ENCODE data around the gene TCN1.
A peak's percentile ranks its signal among the peaks of the same experiment; 100 is the strongest.
"Not testable (repeated sequence)": the region's sequence is repeated elsewhere in the genome, so short reads cannot be mapped to it uniquely, and the experiment has no call there.

Gene TCN1

GRCh38 chr11:59829358-59829757 is 36.9 kb downstream of the TCN1 start:
- Histone ChIP-seq H4K20me1 (ENCODE audit: insufficient read depth, low read length) (no peaks in the 10 kb centered on the region), H3K27ac (ENCODE audit: low read length) (no peak overlapping the region), H3K9me3 (ENCODE audit: insufficient read depth, low read length) (no peaks in the 10 kb centered on the region), H3K79me2 (ENCODE audit: low read length) (no peaks in the 10 kb centered on the region), H3K36me3 (replicated peaks; ENCODE audit: low read depth, low read length) (no peaks in the 10 kb centered on the region), H2AFZ (ENCODE audit: low read depth, low read length) (peak overlapping the region; percentile 27; the same call in 1 of the 2 replicates), H3K27me3 (ENCODE audit: low read depth, low read length) (no peaks in the 10 kb centered on the region), H3K4me2 (ENCODE audit: low read length) (peak overlapping the region; percentile 23; the same call in 1 of the 2 replicates), H3K4me3 (ENCODE audit: low read length) (no peak overlapping the region), H3K4me1 (ENCODE audit: low read length) (no peaks in the 10 kb centered on the region), H3K9ac (ENCODE audit: low read length) (no peak overlapping the region)
- no peak for TF ChIP-seq EZH2phosphoT487 (IDR thresholded peaks at IDR 0.05; ENCODE audit: low read depth)

- no peaks in the 10 kb centered on the region for H3K27me3 ChIP-seq (ENCODE audit: low read depth, low read length)
- H2AFZ ChIP-seq (ENCODE audit: low read depth, low read length) = no peak overlapping the region
- TF ChIP-seq CTCF (IDR thresholded peaks at IDR 0.05; ENCODE audit: low read depth, low read length) (peak; percentile 74), EZH2phosphoT487 (IDR thresholded peaks at IDR 0.05; ENCODE audit: low read depth) (no peak)
- H3K9ac ChIP-seq (ENCODE audit: low read length) = no peak overlapping the region
- H3K4me2 ChIP-seq (ENCODE audit: low read length) = peak overlapping the region; percentile 12
- no peak overlapping the region for H3K27ac ChIP-seq (ENCODE audit: low read length)
- no peaks in the 10 kb centered on the region for H3K79me2 ChIP-seq (ENCODE audit: low read length)
- H3K9me3 ChIP-seq (ENCODE audit: insufficient read depth, low read length) = no peaks in the 10 kb centered on the region
- H3K36me3 ChIP-seq (replicated peaks; ENCODE audit: low read depth, low read length) = no peaks in the 10 kb centered on the region
- H3K4me1 ChIP-seq (ENCODE audit: low read length) = no peaks in the 10 kb centered on the region
- no peak overlapping the region for H3K4me3 ChIP-seq (ENCODE audit: low read length)
- no peaks in the 10 kb centered on the region for H4K20me1 ChIP-seq (ENCODE audit: insufficient read depth, low read length)
These were observed 43.2 kb downstream of the TCN1 start for GRCh38 chr11:59822989-59823566.

- no peak overlapping the region for H3K4me3 ChIP-seq (ENCODE audit: low read length)
- H3K9ac ChIP-seq (ENCODE audit: low read length) = no peak overlapping the region
- no peaks in the 10 kb centered on the region for H3K36me3 ChIP-seq (replicated peaks; ENCODE audit: low read depth, low read length)
- no peaks in the 10 kb centered on the region for H3K9me3 ChIP-seq (ENCODE audit: insufficient read depth, low read length)
- H3K27ac ChIP-seq (ENCODE audit: low read length) = no peak overlapping the region
- H4K20me1 ChIP-seq (ENCODE audit: insufficient read depth, low read length) = no peaks in the 10 kb centered on the region
- H3K4me2 ChIP-seq (ENCODE audit: low read length) = no peak overlapping the region
- no peak overlapping the region for H2AFZ ChIP-seq (ENCODE audit: low read depth, low read length)
- no peaks in the 10 kb centered on the region for H3K4me1 ChIP-seq (ENCODE audit: low read length)
- no peaks in the 10 kb centered on the region for H3K79me2 ChIP-seq (ENCODE audit: low read length)
- TF ChIP-seq CTCF (IDR thresholded peaks at IDR 0.05; ENCODE audit: low read depth, low read length) (no peak), EZH2phosphoT487 (IDR thresholded peaks at IDR 0.05; ENCODE audit: low read depth) (no peak)
- H3K27me3 ChIP-seq (ENCODE audit: low read depth, low read length) = no peaks in the 10 kb centered on the region
These were observed 47.7 kb downstream of the TCN1 start for GRCh38 chr11:59818572-59818971.

GRCh38 chr11:59816434-59816833 is 49.9 kb downstream of the TCN1 start:
- not testable (repeated sequence) for H3K4me1 ChIP-seq (ENCODE audit: low read length); H3K36me3 ChIP-seq (replicated peaks; ENCODE audit: low read depth, low read length); H2AFZ ChIP-seq (ENCODE audit: low read depth, low read length); H3K79me2 ChIP-seq (ENCODE audit: low read length); H3K27me3 ChIP-seq (ENCODE audit: low read depth, low read length); H4K20me1 ChIP-seq (ENCODE audit: insufficient read depth, low read length); H3K27ac ChIP-seq (ENCODE audit: low read length); H3K4me2 ChIP-seq (ENCODE audit: low read length); H3K9me3 ChIP-seq (ENCODE audit: insufficient read depth, low read length); H3K4me3 ChIP-seq (ENCODE audit: low read length); H3K9ac ChIP-seq (ENCODE audit: low read length)

GRCh38 chr11:59815754-59816153 is 50.5 kb downstream of the TCN1 start:
- Histone ChIP-seq H4K20me1 (ENCODE audit: insufficient read depth, low read length) (no peaks in the 10 kb centered on the region), H3K79me2 (ENCODE audit: low read length) (no peaks in the 10 kb centered on the region), H3K4me3 (ENCODE audit: low read length) (no peak overlapping the region), H2AFZ (ENCODE audit: low read depth, low read length) (no peak overlapping the region), H3K27ac (ENCODE audit: low read length) (no peak overlapping the region), H3K9ac (ENCODE audit: low read length) (no peak overlapping the region), H3K27me3 (ENCODE audit: low read depth, low read length) (no peaks in the 10 kb centered on the region), H3K4me1 (ENCODE audit: low read length) (peaks cover 4% of the 10 kb centered on the region), H3K9me3 (ENCODE audit: insufficient read depth, low read length) (no peaks in the 10 kb centered on the region), H3K4me2 (ENCODE audit: low read length) (no peak overlapping the region), H3K36me3 (replicated peaks; ENCODE audit: low read depth, low read length) (no peaks in the 10 kb centered on the region)
- no peak for TF ChIP-seq EZH2phosphoT487 (IDR thresholded peaks at IDR 0.05; ENCODE audit: low read depth)

Measured in OCI-LY3 (cell line).